HEK293 (cell line): ENCODE measurements around the gene OR7A17.

Experiments used
- CTCF ChIP-seq: fragments of 450-650 bp; formaldehyde crosslinking; IDR thresholded peaks from 2 replicates; pipeline ENCODE4 v1.5.1; 2016; ENCODE audit warnings: missing biosample characterization, missing genetic modification characterization
- OSR2 ChIP-seq: fragments of 450-650 bp; formaldehyde crosslinking; IDR thresholded peaks from 2 replicates; pipeline ENCODE4 v1.5.1; 2016; ENCODE audit warnings: missing biosample characterization, missing genetic modification characterization
- PATZ1 ChIP-seq: fragments of 450-650 bp; formaldehyde crosslinking; IDR thresholded peaks from 2 replicates; pipeline ENCODE4 v1.5.1; 2016; ENCODE audit warnings: missing biosample characterization, missing genetic modification characterization
- REST ChIP-seq: fragments of 450-650 bp; formaldehyde crosslinking; IDR thresholded peaks from 2 replicates; pipeline ENCODE4 v1.5.1; 2016; ENCODE audit warnings: missing biosample characterization, missing genetic modification characterization
- SP2 ChIP-seq: fragments of 450-650 bp; formaldehyde crosslinking; IDR thresholded peaks from 2 replicates; pipeline ENCODE4 v1.5.1; 2016; ENCODE audit warnings: missing biosample characterization, missing genetic modification characterization
- YY1 ChIP-seq: fragments of 450-650 bp; formaldehyde crosslinking; IDR thresholded peaks from 2 replicates; pipeline ENCODE4 v1.5.1; 2018; ENCODE audit warnings: missing biosample characterization, missing genetic modification characterization
- ZBTB20 ChIP-seq: fragments of 450-650 bp; formaldehyde crosslinking; IDR thresholded peaks from 2 replicates; pipeline ENCODE4 v1.5.1; 2016; ENCODE audit warnings: missing biosample characterization, missing genetic modification characterization
- ZBTB21 ChIP-seq: fragments of 450-650 bp; formaldehyde crosslinking; IDR thresholded peaks from 2 replicates; pipeline ENCODE4 v1.5.1; 2017; ENCODE audit warnings: missing biosample characterization, missing genetic modification characterization
- ZFP3 ChIP-seq: fragments of 450-650 bp; formaldehyde crosslinking; IDR thresholded peaks from 2 replicates; pipeline ENCODE4 v1.5.1; 2016; ENCODE audit warnings: low read depth, missing biosample characterization, missing genetic modification characterization
- ZNF449 ChIP-seq: fragments of 450-650 bp; formaldehyde crosslinking; IDR thresholded peaks from 2 replicates; pipeline ENCODE4 v1.5.1; 2017; ENCODE audit warnings: missing biosample characterization, mild to moderate bottlenecking, missing genetic modification characterization, moderate library complexity
- ZNF560 ChIP-seq: fragments of 450-650 bp; formaldehyde crosslinking; IDR thresholded peaks from 2 replicates; pipeline ENCODE4 v1.5.1; 2017; ENCODE audit warnings: missing biosample characterization, missing genetic modification characterization, borderline replicate concordance
- ZNF664 ChIP-seq: fragments of 450-650 bp; formaldehyde crosslinking; IDR thresholded peaks from 2 replicates; pipeline ENCODE4 v1.5.1; 2016; ENCODE audit warnings: missing biosample characterization, missing genetic modification characterization
- ZNF707 ChIP-seq: fragments of 450-650 bp; formaldehyde crosslinking; IDR thresholded peaks from 2 replicates; pipeline ENCODE4 v1.5.1; 2016; ENCODE audit warnings: missing biosample characterization, missing genetic modification characterization
- ZSCAN5A ChIP-seq: fragments of 450-650 bp; formaldehyde crosslinking; IDR thresholded peaks from 2 replicates; pipeline ENCODE4 v1.5.1; 2016; ENCODE audit warnings: missing biosample characterization, missing genetic modification characterization

- TF ChIP-seq OSR2 (tag by site-specific recombination), result no peak
- no peak for TF ChIP-seq ZFP3 (tag by site-specific recombination)
- TF ChIP-seq ZNF449 (tag by site-specific recombination), result no peak
- TF ChIP-seq ZBTB21 (tag by site-specific recombination), result no peak
- no peak for TF ChIP-seq PATZ1 (tag by site-specific recombination)
- TF ChIP-seq ZNF560 (tag by site-specific recombination), result no peak
- no peak for TF ChIP-seq CTCF (tag by site-specific recombination)
- no peak for TF ChIP-seq YY1
- no peak for TF ChIP-seq ZBTB20
- no peak for TF ChIP-seq ZSCAN5A (tag by site-specific recombination)
- TF ChIP-seq REST (tag by site-specific recombination), result no peak
- no peak for TF ChIP-seq SP2 (tag by site-specific recombination)
- no peak for TF ChIP-seq ZNF707 (tag by site-specific recombination)
- TF ChIP-seq ZNF664, result no peak
Observed at GRCh38 chr19:14837391-14837790, 48.5 kb downstream of the OR7A17 start.
